HG03066 (cell line): ENCODE measurements around the gene KIF27.
"Not testable (repeated sequence)": the region's sequence is repeated elsewhere in the genome, so short reads cannot be mapped to it uniquely, and the experiment has no call there.

ENCODE experiments used
- ATAC-seq: cut with Tn5 transposase; IDR thresholded peaks from one replicate; pipeline ENCODE4 v1.9.1; 2021; ENCODE audit warnings: low read depth; ENCODE audit not compliant: unreplicated experiment

The KIF27 gene

GRCh38 chr9:83815120-83815519 is 106.1 kb downstream of the KIF27 start:
- not testable (repeated sequence) for ATAC-seq

DNA sequence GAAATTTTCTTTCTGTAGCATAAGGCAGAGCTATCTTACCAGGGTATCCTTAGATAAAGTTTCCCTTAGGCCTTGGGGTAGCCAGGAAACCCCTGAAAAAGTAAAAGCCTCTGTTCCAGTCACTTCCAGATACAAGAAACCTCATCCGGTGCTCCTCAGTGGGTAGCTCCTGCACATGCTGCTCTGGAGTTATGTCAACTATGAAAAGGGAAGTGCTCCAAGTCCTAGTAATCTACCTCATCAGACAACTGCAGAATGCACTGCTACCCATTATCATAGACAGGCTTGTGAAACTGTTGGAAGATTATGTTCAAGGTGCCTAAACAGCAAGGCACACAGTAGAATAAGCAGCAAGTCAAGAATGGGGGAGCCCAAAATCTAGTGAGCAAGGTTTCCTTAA is 112.0 kb downstream of the KIF27 start:
- ATAC-seq = not testable (repeated sequence)

DNA sequence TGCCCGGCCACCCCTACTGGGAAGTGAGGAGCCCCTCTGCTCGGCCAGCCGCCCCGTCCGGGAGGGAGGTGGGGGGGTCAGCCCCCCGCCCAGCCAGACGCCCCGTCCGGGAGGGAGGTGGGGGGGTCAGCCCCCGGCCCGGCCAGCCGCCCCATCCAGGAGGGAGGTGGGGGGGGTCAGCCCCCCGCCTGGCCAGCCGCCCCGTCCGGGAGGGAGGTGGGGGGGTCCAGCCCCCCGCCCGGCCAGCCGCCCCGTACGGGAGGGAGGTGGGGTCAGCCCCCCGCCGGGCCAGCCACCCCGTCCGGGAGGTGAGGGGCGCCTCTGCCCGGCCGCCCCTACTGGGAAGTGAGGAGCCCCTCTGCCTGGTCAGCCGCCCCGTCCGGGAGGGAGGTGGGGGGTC is 116.8 kb downstream of the KIF27 start:
- not testable (repeated sequence) for ATAC-seq

DNA sequence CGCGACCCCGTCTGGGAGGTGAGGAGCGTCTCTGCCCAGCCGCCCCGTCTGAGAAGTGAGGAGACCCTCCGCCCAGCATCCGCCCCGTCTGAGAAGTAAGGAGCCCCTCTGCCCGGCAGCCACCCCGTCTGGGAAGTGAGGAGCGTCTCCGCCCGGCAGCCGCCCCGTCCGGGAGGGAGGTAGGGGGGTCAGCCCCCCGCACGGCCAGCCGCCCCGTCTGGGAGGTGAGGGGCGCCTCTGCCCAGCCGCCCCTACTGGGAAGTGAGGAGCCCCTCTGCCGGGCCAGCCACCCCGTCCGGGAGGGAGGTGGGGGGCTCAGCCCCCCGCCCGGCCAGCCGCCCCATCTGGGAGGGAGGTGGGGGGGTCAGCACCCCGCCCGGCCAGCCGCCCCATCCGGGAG is 117.3 kb downstream of the KIF27 start:
- ATAC-seq = not testable (repeated sequence)

- no peak for ATAC-seq
Measured at GRCh38 chr9:83800236-83801033, 120.8 kb downstream of the KIF27 start.

GRCh38 chr9:83794051-83794450 is 127.2 kb downstream of the KIF27 start:
- no peak for ATAC-seq

DNA sequence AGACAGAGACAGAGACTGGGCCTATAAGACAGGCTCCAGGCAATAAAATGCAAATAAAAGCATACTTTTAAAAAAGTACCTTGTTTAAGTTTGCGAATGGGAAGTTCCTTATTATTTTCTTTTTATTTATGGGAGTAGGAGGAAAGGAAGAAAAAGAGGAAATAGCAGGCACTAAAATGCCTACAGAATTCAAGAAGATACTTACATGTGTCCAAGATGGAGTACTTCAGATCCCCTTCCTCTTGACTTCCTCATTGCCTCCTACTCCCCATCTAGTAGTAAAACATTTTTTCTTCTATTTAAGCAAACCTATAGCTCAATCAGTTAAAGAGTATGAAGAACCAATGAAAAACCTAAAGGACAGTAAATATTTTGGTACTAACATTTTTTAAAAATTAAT is 128.5 kb downstream of the KIF27 start:
- no peak for ATAC-seq
